Adrenal gland (tissue), 19 donors: ENCODE measurements around the gene NECAB3. TPM values are rescaled to one million over a fixed set of nuclear protein-coding genes. Genes with fewer than 3 reads are reported as not detected.

Source experiments
- DNase-seq, 7 donors: peaks; one replicate each; pipeline ENCODE4 v3.0.0-alpha.2; 2019 to 2020
- H3K27ac ChIP-seq, 5 donors: fragments of 200-600 bp; sonication (generic) in 4 of 5; 1 replicate in 3 of 5; 2 replicates in 2 of 5; pipeline versions ENCODE4 v1.5.1 to v1.8.0; 2016 to 2020; ENCODE audit warnings: mild to moderate bottlenecking in 1 of 5
- H3K27me3 ChIP-seq: fragments of 200-600 bp; 2 replicates; pipeline ENCODE4 v1.8.0; 2021
- H3K36me3 ChIP-seq, 2 donors: fragments of 200-600 bp; replicated peaks in 1 of 2; 1 replicate in 1 of 2; 2 replicates in 1 of 2; pipeline versions ENCODE4 v1.5.1 to v1.8.0; 2018 to 2022
- H3K4me1 ChIP-seq, 2 donors: fragments of 200-600 bp; replicated peaks in 1 of 2; 1 replicate in 1 of 2; 2 replicates in 1 of 2; pipeline versions ENCODE4 v1.5.1 to v1.8.0; 2018 to 2021
- H3K4me3 ChIP-seq, 4 donors: fragments of 200-600 bp; sonication (generic) in 3 of 4; one replicate each; pipeline ENCODE4 v1.5.1; 2016 to 2018
- H3K9me3 ChIP-seq, 3 donors: fragments of 200-600 bp; sonication (generic) in 1 of 3; replicated peaks in 1 of 3; 1 replicate in 2 of 3; 2 replicates in 1 of 3; pipeline versions ENCODE4 v1.5.1 to v1.8.0; 2016 to 2021
- CTCF ChIP-seq, 6 experiments: fragments of 450-650 bp in 4 of 6; fragments of 200-600 bp in 2 of 6; sonication (generic) in 1 of 6; IDR thresholded peaks; 1 replicate in 5 of 6; 2 replicates in 1 of 6; pipeline versions ENCODE4 v1.5.1 to v1.8.0; 2016 to 2021; ENCODE audit warnings: antibody characterized with exemption in 6 of 6, mild to moderate bottlenecking in 2 of 6, moderate library complexity in 1 of 6
- POLR2A ChIP-seq, 2 donors: fragments of 450-650 bp; IDR thresholded peaks; one replicate each; pipeline ENCODE4 v1.6.1; 2017; ENCODE audit warnings: antibody characterized with exemption in 2 of 2, mild to moderate bottlenecking in 2 of 2, moderate library complexity in 1 of 2
- WGBS, 4 donors: extraction: QIAGEN DNeasy Blood & Tissue Kit in 2 of 4; methylation state at CpG; one replicate each; pipeline versions ENCODE4 v1.1.5 to v1.1.7; 2013 to 2017; 5-methylcytosine and 5-hydroxymethylcytosine counted together
- intact Hi-C, 2 donors: fragments of 100-400 bp; cut with DNase I; formaldehyde crosslinking; loops; one replicate each; pipeline versions ENCODE4 v1.14.1 to v1.15.0; 2022 to 2023
- long read RNA-seq, 10 donors: library from polyadenylated mRNA in 3 of 10; unstranded in 2 of 10; stranded (forward) in 1 of 10; transcript quantifications; one replicate each; pipeline ENCODE4 v2.0.0 and lab custom pipeline, GENCODE V29; 2021 to 2026
- polyA plus RNA-seq, 3 donors: library from polyadenylated mRNA; stranded (reverse); fragments of 200-250 nt in 2 of 3; fragments of 350-450 nt in 1 of 3; fragmentation: Illumina TruSeq in 1 of 3; extraction: RNeasy Lipid Tissue Mini Kit (QIAGEN cat#74804) in 1 of 3; gene quantifications; one replicate each; pipeline ENCODE4 v1.2.3, GENCODE V29; 2013 to 2014
- total RNA-seq, 9 donors: library from RNA; depleted of rRNA in 4 of 9; stranded (reverse); fragments of >200 nt in 4 of 9; fragments of 120-200 nt in 1 of 9; fragmentation: NEBNext Ultra II Directional in 1 of 9; extraction: Animal tissue kit (Norgen Biotek cat#: 25700) in 1 of 9; gene quantifications; one replicate each; pipeline versions ENCODE4 v1.1.0 to v1.2.4, GENCODE V29; 2013 to 2023
- donor health status: healthy with polysubstance abuse.
- donor health status: Bipolar disorder and iron deficiency.
- donor health status: DM: yes; HTN: yes; CAD: no.
- donor health status: DM: no; HTN: no; CAD: no.
- donor health status: DM: no; HTN: no; CAD: no.
- donor health status: DM: yes; HTN: yes; CAD: no.

Gene NECAB3
- total RNA-seq = 100 to 1,000 TPM in 7 of 9 donors, 10 to 100 TPM in 2; 79.7 to 187 (median 140) TPM
- polyA plus RNA-seq = 100 to 1,000 TPM in 2 of 3 donors, 10 to 100 TPM in 1; 23.4 to 279 (median 174) TPM
- long read RNA-seq, donor 1, transcript NECAB3-202 (13 exons, 1,942 nt) = major isoform, 9 of 9 reads
- long read RNA-seq, donor 1, partial matches to known transcripts = 0 of 9 reads
- long read RNA-seq, donor 1, other reads (novel, unspliced or antisense) = 0 of 9 reads
- long read RNA-seq, donor 2, partial matches to known transcripts = 6 of 10 reads
- long read RNA-seq, donor 2, other reads (novel, unspliced or antisense) = 0 of 10 reads
- long read RNA-seq, donor 3, transcript NECAB3-202 (13 exons, 1,942 nt) = major isoform, 5 of 5 reads
- long read RNA-seq, donor 3, partial matches to known transcripts = 0 of 5 reads
- long read RNA-seq, donor 3, other reads (novel, unspliced or antisense) = 0 of 5 reads
- long read RNA-seq, donor 4, transcript NECAB3-202 (13 exons, 1,942 nt) = major isoform, 13 of 19 reads
- long read RNA-seq, donor 4, partial matches to known transcripts = 3 of 19 reads
- long read RNA-seq, donor 4, other reads (novel, unspliced or antisense) = 1 of 19 reads
- long read RNA-seq, donor 5, transcript NECAB3-202 (13 exons, 1,942 nt) = major isoform, 84 of 156 reads
- long read RNA-seq, donor 5, transcript NECAB3-201 (12 exons, 1,989 nt) = minor isoform, 10 of 156 reads
- long read RNA-seq, donor 5, partial matches to known transcripts = 16 of 156 reads
- long read RNA-seq, donor 5, other reads (novel, unspliced or antisense) = 45 of 156 reads
- long read RNA-seq, donor 6, partial matches to known transcripts = 6 of 15 reads
- long read RNA-seq, donor 6, other reads (novel, unspliced or antisense) = 7 of 15 reads
- long read RNA-seq, donor 7, partial matches to known transcripts = 0 of 6 reads
- long read RNA-seq, donor 7, other reads (novel, unspliced or antisense) = 0 of 6 reads
- long read RNA-seq, donor 8, transcript NECAB3-202 (13 exons, 1,942 nt) = major isoform, 11 of 19 reads
- long read RNA-seq, donor 8, partial matches to known transcripts = 5 of 19 reads
- long read RNA-seq, donor 8, other reads (novel, unspliced or antisense) = 0 of 19 reads
- long read RNA-seq, donor 9, partial matches to known transcripts = 0 of 4 reads
- long read RNA-seq, donor 9, other reads (novel, unspliced or antisense) = 0 of 4 reads
- long read RNA-seq, donor 10, partial matches to known transcripts = 0 of 2 reads
- long read RNA-seq, donor 10, other reads (novel, unspliced or antisense) = 0 of 2 reads

- H3K4me3 ChIP-seq = peak within 1 kb of the TSS; percentile 11 to 97 (median 52)
- no peaks in the 10 kb centered on the region for H3K27me3 ChIP-seq
- WGBS, 4 donors = 2 to 7% (median 4%) methylated on average over 14 to 73 of the region's 73 CpGs
- peak; percentile 83 to 90 (median 85) for DNase-seq
- TF ChIP-seq POLR2A (IDR thresholded peaks at IDR 0.05) (peak; percentile 38 to 83), CTCF (IDR thresholded peaks at IDR 0.05) (no peak)
- H3K9me3 ChIP-seq = no peaks in the 10 kb centered on the region
- H3K4me1 ChIP-seq = peaks cover 34 to 44% of the 10 kb centered on the region in 2 donors
- intact Hi-C loops = no loop called here
- H3K36me3 ChIP-seq = peaks cover 0 to 24% of the 10 kb centered on the region in 2 donors
- H3K27ac ChIP-seq = peak within 1 kb of the TSS; percentile 89 to 97 (median 95)
Measured at GRCh38 chr20:33674294-33675135, at the start of gene NECAB3. Gene NECAB3 (minus strand): TSS chr20:33674428. CDS start chr20:33674352, 76 bp downstream.

DNA sequence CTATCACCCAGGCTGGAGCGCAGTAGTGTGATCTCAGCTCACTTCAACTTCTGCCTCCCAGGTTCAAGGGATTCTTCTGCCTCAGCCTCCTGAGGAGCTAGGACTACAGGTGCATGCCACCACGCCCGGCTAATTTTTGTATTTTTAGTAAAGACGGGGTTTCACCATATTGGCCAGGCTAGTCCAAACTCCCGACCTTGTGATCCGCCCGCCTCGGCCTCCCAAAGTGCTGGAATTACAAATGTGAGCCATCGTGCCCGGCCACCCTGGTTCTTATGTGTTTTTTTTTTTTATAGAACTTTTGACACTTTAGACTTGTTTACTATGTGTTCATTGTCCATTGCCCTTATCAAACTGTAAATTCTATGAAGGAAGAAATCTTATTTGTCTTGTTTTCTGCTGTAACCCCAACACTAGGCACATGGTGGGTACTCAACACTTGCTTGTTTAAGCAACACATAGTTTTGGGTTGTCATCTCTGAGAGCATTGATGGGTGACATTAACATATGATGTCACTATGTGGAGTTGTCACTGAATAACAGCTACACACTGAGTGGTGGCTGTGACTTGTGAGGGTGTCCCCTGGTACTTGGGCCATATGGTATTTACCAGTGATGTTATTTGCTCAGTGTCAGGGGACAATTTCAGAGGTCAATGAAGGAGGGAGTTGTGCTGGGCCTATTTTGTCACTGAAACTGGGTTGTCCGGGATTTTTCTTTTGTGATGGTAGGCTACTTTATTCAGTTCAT is 47.3 kb upstream of the NECAB3 start:
- no peak overlapping the region for H3K27ac ChIP-seq
- no peaks in the 10 kb centered on the region for H3K27me3 ChIP-seq
- no peak for DNase-seq
- H3K9me3 ChIP-seq = no peaks in the 10 kb centered on the region
- intact Hi-C loops = loop anchor here in 1 of 2 donors (5.0 kb wide), 1 partner anchor 39 kb away; no protein-coding TSS in a partner anchor
- WGBS, 4 donors = 76 to 79% (median 78%) methylated on average over 11 of the region's 11 CpGs
- no peaks in the 10 kb centered on the region for H3K36me3 ChIP-seq
- peaks cover 8 to 25% of the 10 kb centered on the region in 2 donors for H3K4me1 ChIP-seq
- TF ChIP-seq CTCF (IDR thresholded peaks at IDR 0.05) = no peak
- H3K4me3 ChIP-seq = no peak overlapping the region

GRCh38 chr20:33719989-33720709 is 45.9 kb upstream of the NECAB3 start, which contains the start of gene PXMP4:
Gene PXMP4 (minus strand): TSS chr20:33720310. CDS start chr20:33720207, 103 bp downstream.
- TF ChIP-seq CTCF (IDR thresholded peaks at IDR 0.05) (no peak), POLR2A (IDR thresholded peaks at IDR 0.05) (peak in 1 of 2 donors; percentile 70)
- H3K27me3 ChIP-seq = no peaks in the 10 kb centered on the region
- H3K4me3 ChIP-seq = peak within 1 kb of the TSS; percentile 22 to 98 (median 54)
- intact Hi-C loops = loop anchor here in 1 of 2 donors (5.0 kb wide), 1 partner anchor 38 kb away; no protein-coding TSS in a partner anchor
- peak within 1 kb of the TSS; percentile 9 to 84 (median 69) for H3K27ac ChIP-seq
- no peaks in the 10 kb centered on the region for H3K36me3 ChIP-seq
- peaks cover 8 to 28% of the 10 kb centered on the region in 2 donors for H3K4me1 ChIP-seq
- peak; percentile 91 to 99 (median 94) for DNase-seq
- WGBS, 4 donors = 3 to 5% (median 4%) methylated on average over 10 to 46 of the region's 46 CpGs
- no peaks in the 10 kb centered on the region for H3K9me3 ChIP-seq
